NCI-H82 treated with DMSO at 0.1 percent for 48 hours (cell line): ENCODE results near the gene COG4.

ENCODE experiments used
- DNase-seq: peaks from one replicate; lab custom pipeline; 2025; ENCODE audit not compliant: unreplicated experiment; lab: John Stamatoyannopoulos, UW

The COG4 gene

GRCh38 chr16:70480127-70481105 is 42.9 kb downstream of the COG4 start:
- no peak for DNase-seq

GRCh38 chr16:70478912-70479341 is 44.4 kb downstream of the COG4 start:
- DNase-seq: no peak

GRCh38 chr16:70478169-70478568 is 45.2 kb downstream of the COG4 start:
- no peak for DNase-seq

GRCh38 chr16:70476272-70477020 is 46.9 kb downstream of the COG4 start:
- no peak for DNase-seq

GRCh38 chr16:70475054-70475871 is 48.1 kb downstream of the COG4 start:
- no peak for DNase-seq

- no peak for DNase-seq
These were observed 48.9 kb downstream of the COG4 start for GRCh38 chr16:70474320-70475053.

- DNase-seq: no peak
These were observed 49.7 kb downstream of the COG4 start for GRCh38 chr16:70473446-70474319.

- no peak for DNase-seq
These were observed 50.4 kb downstream of the COG4 start for GRCh38 chr16:70472786-70473433.

- DNase-seq: no peak
These were observed 52.4 kb downstream of the COG4 start for GRCh38 chr16:70470927-70471341.

- DNase-seq: no peak
These were observed 53.0 kb downstream of the COG4 start for GRCh38 chr16:70470141-70470926.

GRCh38 chr16:70468776-70469525 is 54.4 kb downstream of the COG4 start:
- no peak for DNase-seq

GRCh38 chr16:70467608-70468007 is 55.7 kb downstream of the COG4 start:
- no peak for DNase-seq

GRCh38 chr16:70467113-70467512 is 56.2 kb downstream of the COG4 start:
- no peak for DNase-seq

GRCh38 chr16:70466805-70467076 is 56.6 kb downstream of the COG4 start:
- no peak for DNase-seq

- no peak for DNase-seq
These were observed 57.2 kb downstream of the COG4 start for GRCh38 chr16:70465999-70466804.

- no peak for DNase-seq
These were observed 60.1 kb downstream of the COG4 start for GRCh38 chr16:70463235-70463634.

- DNase-seq: no peak
These were observed 62.6 kb downstream of the COG4 start for GRCh38 chr16:70460737-70461261.
